Adrenal gland (tissue), 12 donors: Measurements from ENCODE around the gene ADAM15. TPM values are rescaled to one million over a fixed set of nuclear protein-coding genes. Genes with fewer than 3 reads are reported as not detected.

Experiments used
- DNase-seq, 7 donors: peaks; one replicate each; pipeline ENCODE4 v3.0.0-alpha.2; 2019 to 2020
- H3K27ac ChIP-seq, 5 donors: fragments of 200-600 bp; sonication (generic) in 4 of 5; 1 replicate in 3 of 5; 2 replicates in 2 of 5; pipeline versions ENCODE4 v1.5.1 to v1.8.0; 2016 to 2020; ENCODE audit warnings: mild to moderate bottlenecking in 1 of 5
- H3K27me3 ChIP-seq: fragments of 200-600 bp; 2 replicates; pipeline ENCODE4 v1.8.0; 2021
- H3K36me3 ChIP-seq, 2 donors: fragments of 200-600 bp; replicated peaks in 1 of 2; 1 replicate in 1 of 2; 2 replicates in 1 of 2; pipeline versions ENCODE4 v1.5.1 to v1.8.0; 2018 to 2022
- H3K4me1 ChIP-seq, 2 donors: fragments of 200-600 bp; replicated peaks in 1 of 2; 1 replicate in 1 of 2; 2 replicates in 1 of 2; pipeline versions ENCODE4 v1.5.1 to v1.8.0; 2018 to 2021
- H3K4me3 ChIP-seq, 4 donors: fragments of 200-600 bp; sonication (generic) in 3 of 4; one replicate each; pipeline ENCODE4 v1.5.1; 2016 to 2018
- H3K9me3 ChIP-seq, 3 donors: fragments of 200-600 bp; sonication (generic) in 1 of 3; replicated peaks in 1 of 3; 1 replicate in 2 of 3; 2 replicates in 1 of 3; pipeline versions ENCODE4 v1.5.1 to v1.8.0; 2016 to 2021
- POLR2A ChIP-seq, 2 donors: fragments of 450-650 bp; IDR thresholded peaks; one replicate each; pipeline ENCODE4 v1.6.1; 2017; ENCODE audit warnings: antibody characterized with exemption in 2 of 2, mild to moderate bottlenecking in 2 of 2, moderate library complexity in 1 of 2
- WGBS, 4 donors: extraction: QIAGEN DNeasy Blood & Tissue Kit in 2 of 4; methylation state at CpG; one replicate each; pipeline versions ENCODE4 v1.1.5 to v1.1.7; 2013 to 2017; 5-methylcytosine and 5-hydroxymethylcytosine counted together
- intact Hi-C, 2 donors: fragments of 100-400 bp; cut with DNase I; formaldehyde crosslinking; loops; one replicate each; pipeline versions ENCODE4 v1.14.1 to v1.15.0; 2022 to 2023
- polyA plus RNA-seq, 3 donors: library from polyadenylated mRNA; stranded (reverse); fragments of 200-250 nt in 2 of 3; fragments of 350-450 nt in 1 of 3; fragmentation: Illumina TruSeq in 1 of 3; extraction: RNeasy Lipid Tissue Mini Kit (QIAGEN cat#74804) in 1 of 3; gene quantifications; one replicate each; pipeline ENCODE4 v1.2.3, GENCODE V29; 2013 to 2014
- total RNA-seq, 9 donors: library from RNA; depleted of rRNA in 4 of 9; stranded (reverse); fragments of >200 nt in 4 of 9; fragments of 120-200 nt in 1 of 9; fragmentation: NEBNext Ultra II Directional in 1 of 9; extraction: Animal tissue kit (Norgen Biotek cat#: 25700) in 1 of 9; gene quantifications; one replicate each; pipeline versions ENCODE4 v1.1.0 to v1.2.4, GENCODE V29; 2013 to 2023
- TF ChIP-seq, protein P1 (sequence below), 6 experiments: fragments of 450-650 bp in 4 of 6; fragments of 200-600 bp in 2 of 6; sonication (generic) in 1 of 6; IDR thresholded peaks; 1 replicate in 5 of 6; 2 replicates in 1 of 6; pipeline versions ENCODE4 v1.5.1 to v1.8.0; 2016 to 2021; ENCODE audit warnings: antibody characterized with exemption in 6 of 6, mild to moderate bottlenecking in 2 of 6, moderate library complexity in 1 of 6
- donor health status: healthy with polysubstance abuse.
- donor health status: Bipolar disorder and iron deficiency.
- donor health status: DM: yes; HTN: yes; CAD: no.
- donor health status: DM: no; HTN: no; CAD: no.
- donor health status: DM: no; HTN: no; CAD: no.
- donor health status: DM: yes; HTN: yes; CAD: no.

The ADAM15 gene
- total and polyA plus RNA-seq, 12 donors, result 11.6 to 269 (median 59.3) TPM

DNA sequence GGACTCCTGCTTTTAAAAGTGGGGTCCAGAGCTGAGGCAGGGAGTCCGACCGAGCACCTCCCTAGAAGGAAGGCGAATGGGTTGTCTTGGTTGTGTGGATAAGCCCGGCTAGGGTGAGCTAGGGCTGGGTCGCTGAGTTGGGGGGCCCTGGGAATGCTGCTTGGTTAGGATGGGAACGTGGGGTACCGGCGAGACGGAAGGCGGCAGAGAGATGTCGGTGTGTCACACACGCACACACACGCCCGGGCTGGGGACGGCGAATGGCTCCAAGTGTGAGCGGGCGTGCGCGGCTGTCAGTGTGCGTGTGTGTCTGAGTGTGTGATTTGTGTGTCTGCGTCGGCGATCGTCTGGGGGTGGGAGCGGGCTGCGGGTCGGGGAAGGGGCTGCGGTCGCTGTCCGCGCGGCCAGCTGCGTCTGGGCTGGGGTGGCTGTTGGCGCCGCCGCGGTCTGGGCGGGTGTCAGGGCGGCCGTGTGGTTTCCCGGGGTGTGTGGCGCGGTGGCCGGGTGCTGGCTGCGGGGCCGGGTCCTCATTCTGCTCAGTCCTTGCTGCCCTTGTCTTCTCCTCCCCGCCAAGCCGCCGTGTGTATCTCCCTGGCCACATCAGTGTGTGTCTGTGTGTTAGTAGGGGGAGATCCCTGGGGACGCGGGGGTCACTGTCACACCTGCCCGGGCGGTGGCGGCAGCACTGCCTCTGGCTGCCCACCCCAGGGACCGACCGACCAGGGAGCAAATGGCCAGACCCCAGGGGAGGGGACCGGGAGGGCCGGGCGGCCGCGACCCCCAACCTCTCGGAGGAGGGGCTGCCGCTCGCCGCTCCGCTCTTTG is 28.6 kb downstream of the ADAM15 start:
- no peaks in the 10 kb centered on the region for H3K36me3 ChIP-seq
- H3K27ac ChIP-seq, result no peak overlapping the region
- intact Hi-C loops, result loop anchor here in 1 of 2 donors (5.0 kb wide), 1 partner anchor 32 kb away; no protein-coding TSS in a partner anchor
- H3K4me1 ChIP-seq, result peaks cover 33 to 52% of the 10 kb centered on the region in 2 donors
- peaks cover 44% of the 10 kb centered on the region for H3K27me3 ChIP-seq
- WGBS, 4 donors, result 0 to 4% (median 2%) methylated on average over 5 to 66 of the region's 67 CpGs
- DNase-seq, result peak in 1 of 7 donors; percentile 17
- H3K4me3 ChIP-seq, result peak overlapping the region in 1 of 4 donors; percentile 57
- no peaks in the 10 kb centered on the region for H3K9me3 ChIP-seq
- TF ChIP-seq, protein P1, sequence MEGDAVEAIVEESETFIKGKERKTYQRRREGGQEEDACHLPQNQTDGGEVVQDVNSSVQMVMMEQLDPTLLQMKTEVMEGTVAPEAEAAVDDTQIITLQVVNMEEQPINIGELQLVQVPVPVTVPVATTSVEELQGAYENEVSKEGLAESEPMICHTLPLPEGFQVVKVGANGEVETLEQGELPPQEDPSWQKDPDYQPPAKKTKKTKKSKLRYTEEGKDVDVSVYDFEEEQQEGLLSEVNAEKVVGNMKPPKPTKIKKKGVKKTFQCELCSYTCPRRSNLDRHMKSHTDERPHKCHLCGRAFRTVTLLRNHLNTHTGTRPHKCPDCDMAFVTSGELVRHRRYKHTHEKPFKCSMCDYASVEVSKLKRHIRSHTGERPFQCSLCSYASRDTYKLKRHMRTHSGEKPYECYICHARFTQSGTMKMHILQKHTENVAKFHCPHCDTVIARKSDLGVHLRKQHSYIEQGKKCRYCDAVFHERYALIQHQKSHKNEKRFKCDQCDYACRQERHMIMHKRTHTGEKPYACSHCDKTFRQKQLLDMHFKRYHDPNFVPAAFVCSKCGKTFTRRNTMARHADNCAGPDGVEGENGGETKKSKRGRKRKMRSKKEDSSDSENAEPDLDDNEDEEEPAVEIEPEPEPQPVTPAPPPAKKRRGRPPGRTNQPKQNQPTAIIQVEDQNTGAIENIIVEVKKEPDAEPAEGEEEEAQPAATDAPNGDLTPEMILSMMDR (IDR thresholded peaks at IDR 0.05), result no peak
- TF ChIP-seq POLR2A (IDR thresholded peaks at IDR 0.05), result no peak

DNA sequence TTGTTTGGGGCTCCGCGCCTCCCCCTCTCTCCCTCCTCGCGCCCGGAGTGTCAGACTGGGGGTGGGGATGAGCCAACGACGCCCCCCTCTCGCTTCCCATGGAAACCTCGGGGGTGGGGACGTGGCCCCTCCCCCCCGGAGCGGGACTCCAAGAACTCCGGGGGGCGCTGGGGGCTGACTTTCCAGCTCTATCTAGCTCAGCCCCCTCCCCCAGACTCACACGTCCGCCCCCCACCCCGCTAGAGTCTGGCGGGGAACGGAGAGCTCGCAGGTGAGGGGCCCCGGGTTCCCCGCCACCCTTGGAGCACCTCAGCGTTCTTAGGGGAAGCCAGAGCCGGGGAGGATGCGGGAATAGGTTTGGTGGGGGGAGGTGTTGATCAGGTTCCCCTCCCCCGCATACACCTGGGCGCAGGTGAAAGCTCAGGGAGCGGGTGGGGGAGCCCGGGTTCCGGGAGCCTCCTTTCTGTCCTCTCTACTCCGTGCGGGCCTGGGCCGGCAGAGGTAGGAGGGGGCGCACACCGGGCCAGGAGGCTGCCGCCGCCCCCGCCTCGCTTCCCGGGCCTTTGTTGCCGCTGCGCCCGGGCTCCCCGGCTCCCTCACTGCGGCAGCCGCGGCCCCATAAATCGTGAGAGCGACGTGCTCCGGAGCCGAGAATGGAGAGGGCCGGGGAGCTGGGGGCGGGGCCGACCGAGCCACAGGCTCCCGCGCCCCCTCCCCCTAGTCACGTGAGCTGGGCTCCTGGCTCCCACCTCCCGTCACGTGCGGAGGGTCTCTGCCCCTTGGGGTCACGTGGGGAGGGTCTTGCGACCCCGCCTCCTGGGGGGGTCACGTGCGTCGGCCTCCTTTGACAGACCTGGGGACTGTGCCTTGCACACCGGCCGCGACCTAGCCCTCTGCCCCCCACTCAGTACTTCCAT is 29.5 kb downstream of the ADAM15 start:
- Histone ChIP-seq H3K27ac (no peak overlapping the region), H3K4me1 (peaks cover 36 to 55% of the 10 kb centered on the region in 2 donors), H3K4me3 (peak overlapping the region in 1 of 4 donors; percentile 57), H3K36me3 (no peaks in the 10 kb centered on the region), H3K9me3 (no peaks in the 10 kb centered on the region), H3K27me3 (peaks cover 44% of the 10 kb centered on the region)
- peak in 1 of 7 donors; percentile 36 for DNase-seq
- WGBS, 4 donors, result 0 to 1% (median 1%) methylated on average over 24 to 71 of the region's 71 CpGs
- intact Hi-C loops, result loop anchor here in 1 of 2 donors (5.0 kb wide), 1 partner anchor 33 kb away; no protein-coding TSS in a partner anchor
- TF ChIP-seq POLR2A (IDR thresholded peaks at IDR 0.05), result no peak
- TF ChIP-seq, protein P1 (IDR thresholded peaks at IDR 0.05), result no peak

DNA sequence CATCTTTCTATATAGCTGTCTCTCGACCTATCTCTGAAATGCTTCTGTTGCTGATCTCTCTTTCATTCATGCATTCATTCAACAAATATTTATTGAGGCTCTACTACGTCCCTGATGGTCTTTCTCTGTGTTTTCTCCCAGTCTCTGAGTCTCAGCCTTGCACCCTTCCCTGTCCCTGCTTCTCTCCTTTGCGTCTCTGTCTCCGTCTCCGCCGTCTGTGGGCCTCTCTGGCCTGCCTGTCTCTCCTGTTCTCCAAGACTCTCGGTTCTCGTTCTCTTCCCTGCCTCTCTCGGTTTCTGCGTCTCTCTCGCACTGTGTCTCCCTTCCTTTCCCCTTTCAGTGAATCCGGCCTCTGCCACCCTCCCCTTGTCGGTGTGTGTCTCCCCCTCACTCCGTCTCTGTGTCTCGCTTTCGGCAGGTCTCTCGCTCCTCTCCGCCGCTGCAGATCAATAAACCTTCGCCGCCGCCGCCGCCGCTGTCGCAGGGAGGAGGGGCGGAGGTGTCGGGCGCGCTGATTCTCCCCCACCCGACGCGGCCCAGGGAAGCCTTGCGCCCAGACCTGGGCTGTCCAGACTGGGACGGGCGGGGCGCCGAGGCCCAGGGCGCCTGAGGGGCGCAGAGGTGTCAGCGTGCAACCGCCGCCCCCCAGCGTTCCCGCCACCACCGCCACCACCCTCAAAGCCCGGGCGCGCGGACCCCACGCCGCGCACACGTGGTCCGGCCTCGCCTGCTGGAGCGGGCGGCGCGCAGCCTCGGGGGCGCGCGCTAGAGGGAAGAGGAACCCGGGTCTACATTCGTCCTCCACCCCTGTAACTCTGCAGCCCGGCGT is 30.6 kb downstream of the ADAM15 start:
- 22 to 50% (median 34%) methylated on average over 33 to 68 of the region's 68 CpGs for WGBS, 4 donors
- Histone ChIP-seq H3K4me1 (peaks cover 39 to 65% of the 10 kb centered on the region in 2 donors), H3K27me3 (peaks cover 44% of the 10 kb centered on the region), H3K27ac (no peak overlapping the region), H3K36me3 (no peaks in the 10 kb centered on the region), H3K4me3 (peak overlapping the region in 1 of 4 donors; percentile 12), H3K9me3 (no peaks in the 10 kb centered on the region)
- TF ChIP-seq, protein P1 (IDR thresholded peaks at IDR 0.05), result no peak
- no peak for TF ChIP-seq POLR2A (IDR thresholded peaks at IDR 0.05)
- DNase-seq, result no peak
- intact Hi-C loops, result loop anchor here in 1 of 2 donors (5.0 kb wide), 1 partner anchor 34 kb away; no protein-coding TSS in a partner anchor
